AG04450 (cell line): ENCODE measurements around the gene USP34. TPM values are rescaled to one million over a fixed set of nuclear protein-coding genes. Genes with fewer than 3 reads are reported as not detected.

Source experiments
- CTCF ChIA-PET: fragments of 300-600, 350-600 bp; formaldehyde crosslinking; extraction: SDS; loops from one replicate; lab custom pipeline; 2022; ENCODE audit warnings: antibody characterized with exemption, inconsistent platforms; lab: Charles Lee
- POLR2A ChIA-PET: fragments of 350-600 bp; formaldehyde crosslinking; extraction: SDS; loops from one replicate; lab custom pipeline; 2021; ENCODE audit warnings: antibody characterized with exemption, inconsistent platforms; lab: Yijun Ruan, JAX
- DNase-seq: peaks from one replicate; pipeline ENCODE4 v3.0.0-alpha.2; 2011; ENCODE audit warnings: low read depth, low spot score
- H3K27ac ChIP-seq: one replicate; pipeline ENCODE4 v1.5.1; 2012; ENCODE audit warnings: low read depth, low read length, control low read depth
- H3K27me3 ChIP-seq: one replicate; pipeline ENCODE4 v1.6.0; 2012; ENCODE audit warnings: low read length; ENCODE audit not compliant: control insufficient read depth, insufficient read depth
- H3K4me3 ChIP-seq: 2 replicates; pipeline ENCODE4 v1.5.1; 2011; ENCODE audit warnings: mild to moderate bottlenecking, low read depth, low read length, control low read depth
- H3K9me3 ChIP-seq: 2 replicates; pipeline ENCODE4 v1.5.1; 2012; ENCODE audit warnings: low read length; ENCODE audit not compliant: control insufficient read depth, insufficient read depth
- CTCF ChIP-seq: IDR thresholded peaks from 2 replicates; pipeline ENCODE4 v1.5.1; 2011; ENCODE audit warnings: low read depth, low read length, control low read depth, inconsistent platforms
- polyA plus RNA-seq: library from polyadenylated mRNA; depleted of rRNA; stranded (reverse); fragments of >200 nt; gene quantifications from 2 replicates; pipeline ENCODE4 v1.2.3, GENCODE V29; 2011

The USP34 gene
- polyA plus RNA-seq, 1 experiment: 92.3 TPM

GRCh38 chr2:61238219-61239012 is 232.5 kb downstream of the USP34 start:
- ChIA-PET CTCF (no interaction called here), POLR2A (no interaction called here)
- DNase-seq: no peak
- no peak overlapping the region for H3K4me3 ChIP-seq
- H3K9me3 ChIP-seq: no peaks in the 10 kb centered on the region
- TF ChIP-seq CTCF: no peak
- no peak overlapping the region for H3K27ac ChIP-seq
- no peaks in the 10 kb centered on the region for H3K27me3 ChIP-seq

- no peak for TF ChIP-seq CTCF
- Histone ChIP-seq H3K4me3 (no peak overlapping the region), H3K9me3 (no peaks in the 10 kb centered on the region), H3K27me3 (no peaks in the 10 kb centered on the region), H3K27ac (no peak overlapping the region)
- ChIA-PET CTCF (no interaction called here), POLR2A (no interaction called here)
- no peak for DNase-seq
Measured at GRCh38 chr2:61235716-61236115, 235.2 kb downstream of the USP34 start.

- H3K27me3 ChIP-seq: no peaks in the 10 kb centered on the region
- no peak overlapping the region for H3K27ac ChIP-seq
- ChIA-PET CTCF (no interaction called here), POLR2A (no interaction called here)
- TF ChIP-seq CTCF: no peak
- H3K4me3 ChIP-seq: no peak overlapping the region
- DNase-seq: no peak
- H3K9me3 ChIP-seq: no peaks in the 10 kb centered on the region
Measured at GRCh38 chr2:61233581-61233980, 237.3 kb downstream of the USP34 start.

- no peak for DNase-seq
- H3K9me3 ChIP-seq: no peaks in the 10 kb centered on the region
- H3K27ac ChIP-seq: no peak overlapping the region
- H3K27me3 ChIP-seq: no peaks in the 10 kb centered on the region
- no peak overlapping the region for H3K4me3 ChIP-seq
- ChIA-PET CTCF (no interaction called here), POLR2A (no interaction called here)
- no peak for TF ChIP-seq CTCF
Measured at GRCh38 chr2:61229936-61230335, 241.0 kb downstream of the USP34 start.

- H3K27ac ChIP-seq: no peak overlapping the region
- no peak for TF ChIP-seq CTCF
- DNase-seq: no peak
- H3K4me3 ChIP-seq: no peak overlapping the region
- CTCF ChIA-PET: no interaction called here
- H3K9me3 ChIP-seq: no peaks in the 10 kb centered on the region
- POLR2A ChIA-PET: no interaction called here
- no peaks in the 10 kb centered on the region for H3K27me3 ChIP-seq
Measured at GRCh38 chr2:61222567-61222966, 248.3 kb downstream of the USP34 start.
